MM.1S (cell line): ENCODE measurements around the gene GRIK3.

Experiments used
- EZH2 ChIP-seq: fragments of 300-600 bp; sonication (generic); optimal IDR thresholded peaks from 2 replicates; pipeline ENCODE3; 2017; ENCODE audit warnings: low read depth, mild to moderate bottlenecking, antibody characterized with exemption, low read length, mixed read lengths
- TF ChIP-seq, protein P1 (sequence below): fragments of 300-600 bp; sonication (generic); IDR thresholded peaks from 2 replicates; pipeline ENCODE4 v1.5.1; 2016; ENCODE audit warnings: antibody characterized with exemption, low read length, mixed read lengths

DNA sequence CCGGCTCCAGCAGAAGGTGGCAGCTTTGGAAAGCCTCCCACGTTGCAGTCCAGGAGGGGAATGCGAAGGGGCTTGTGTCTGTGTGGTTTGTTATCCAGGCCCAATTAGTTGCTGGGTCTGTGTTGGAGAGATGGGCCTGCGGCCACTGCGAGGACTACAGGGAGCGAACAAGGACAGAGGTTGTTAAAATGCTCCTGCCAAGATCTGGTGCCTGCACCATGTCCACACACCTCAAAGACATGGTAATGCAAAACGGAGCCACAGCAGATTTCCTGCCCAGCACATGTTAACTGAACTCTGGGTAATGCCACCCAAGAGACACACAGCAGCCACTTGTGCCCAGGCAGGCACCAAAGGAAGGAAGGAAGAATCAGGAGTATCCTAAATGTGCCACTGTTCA, 18.6 kb downstream of the GRIK3 start:
- TF ChIP-seq, protein P1, sequence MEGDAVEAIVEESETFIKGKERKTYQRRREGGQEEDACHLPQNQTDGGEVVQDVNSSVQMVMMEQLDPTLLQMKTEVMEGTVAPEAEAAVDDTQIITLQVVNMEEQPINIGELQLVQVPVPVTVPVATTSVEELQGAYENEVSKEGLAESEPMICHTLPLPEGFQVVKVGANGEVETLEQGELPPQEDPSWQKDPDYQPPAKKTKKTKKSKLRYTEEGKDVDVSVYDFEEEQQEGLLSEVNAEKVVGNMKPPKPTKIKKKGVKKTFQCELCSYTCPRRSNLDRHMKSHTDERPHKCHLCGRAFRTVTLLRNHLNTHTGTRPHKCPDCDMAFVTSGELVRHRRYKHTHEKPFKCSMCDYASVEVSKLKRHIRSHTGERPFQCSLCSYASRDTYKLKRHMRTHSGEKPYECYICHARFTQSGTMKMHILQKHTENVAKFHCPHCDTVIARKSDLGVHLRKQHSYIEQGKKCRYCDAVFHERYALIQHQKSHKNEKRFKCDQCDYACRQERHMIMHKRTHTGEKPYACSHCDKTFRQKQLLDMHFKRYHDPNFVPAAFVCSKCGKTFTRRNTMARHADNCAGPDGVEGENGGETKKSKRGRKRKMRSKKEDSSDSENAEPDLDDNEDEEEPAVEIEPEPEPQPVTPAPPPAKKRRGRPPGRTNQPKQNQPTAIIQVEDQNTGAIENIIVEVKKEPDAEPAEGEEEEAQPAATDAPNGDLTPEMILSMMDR = no peak
- no peak for TF ChIP-seq EZH2
